GM20431 (cell line): Measurements from ENCODE around the gene MYL6.
"Not testable (repeated sequence)": the region's sequence is repeated elsewhere in the genome, so short reads cannot be mapped to it uniquely, and the experiment has no call there.

Experiments
- in situ Hi-C: fragments of 300-500 bp; cut with MseI, MboI; formaldehyde crosslinking; loops from one replicate; pipeline ENCODE4 v1.15.0; 2020; ENCODE audit warnings: low sequenced_read_pairs; ENCODE audit not compliant: unreplicated experiment

The MYL6 gene

GRCh38 chr12:56154818-56155217, 3.3 kb upstream of the MYL6 start:
- in situ Hi-C loops, result no loop called here

- in situ Hi-C loops, result no loop called here
These were observed 2.8 kb upstream of the MYL6 start for GRCh38 chr12:56155256-56155845.

- in situ Hi-C loops, result not testable (repeated sequence)
These were observed 1.5 kb upstream of the MYL6 start for GRCh38 chr12:56156464-56157200.

GRCh38 chr12:56157201-56158028, 744 bp upstream of the MYL6 start:
- in situ Hi-C loops, result no loop called here

GRCh38 chr12:56158926-56159461, 835 bp downstream of the MYL6 start:
- in situ Hi-C loops, result no loop called here

GRCh38 chr12:56159482-56160192, 1.5 kb downstream of the MYL6 start:
- in situ Hi-C loops, result no loop called here

GRCh38 chr12:56160193-56160763, 2.1 kb downstream of the MYL6 start:
- in situ Hi-C loops, result no loop called here

GRCh38 chr12:56160894-56161689, 2.9 kb downstream of the MYL6 start:
- in situ Hi-C loops, result no loop called here

- in situ Hi-C loops, result no loop called here
These were observed 3.7 kb downstream of the MYL6 start for GRCh38 chr12:56161690-56162351.

- in situ Hi-C loops, result no loop called here
These were observed 4.5 kb downstream of the MYL6 start for GRCh38 chr12:56162468-56163290.

- in situ Hi-C loops, result no loop called here
These were observed 5.6 kb downstream of the MYL6 start for GRCh38 chr12:56163533-56164344.

GRCh38 chr12:56164345-56164729, 6.2 kb downstream of the MYL6 start:
- in situ Hi-C loops, result no loop called here

- in situ Hi-C loops, result no loop called here
These were observed 7.2 kb downstream of the MYL6 start for GRCh38 chr12:56165369-56165768.

- in situ Hi-C loops, result no loop called here
These were observed 11.1 kb downstream of the MYL6 start for GRCh38 chr12:56169229-56169759.

- in situ Hi-C loops, result no loop called here
These were observed 14.7 kb downstream of the MYL6 start for GRCh38 chr12:56172839-56173238.

GRCh38 chr12:56178347-56178746, 20.2 kb downstream of the MYL6 start:
- in situ Hi-C loops, result no loop called here

GRCh38 chr12:56186957-56187356, 28.8 kb downstream of the MYL6 start:
- in situ Hi-C loops, result no loop called here
